WTC11 (cell line): Measurements from ENCODE around the gene USH2A. TPM values are rescaled to one million over a fixed set of nuclear protein-coding genes. Genes with fewer than 3 reads are reported as not detected.
"Not testable (repeated sequence)": the region's sequence is repeated elsewhere in the genome, so short reads cannot be mapped to it uniquely, and the experiment has no call there.

Experiments used
- ATAC-seq: fragments of 200-7000 bp; cut with Tn5 transposase; 2 replicates; pipeline ENCODE4 v1.10.0; 2021; ENCODE audit warnings: mild to moderate bottlenecking, moderate library complexity
- CTCF ChIA-PET: fragments of 300-600 bp; sonication (Branson Sonifier 250); formaldehyde crosslinking; loops from one replicate; lab custom pipeline; 2021; ENCODE audit warnings: antibody characterized with exemption; lab: Charles Lee
- POLR2A ChIA-PET: fragments of 350-600 bp; sonication (Branson Sonifier 250); formaldehyde crosslinking; loops from one replicate; lab custom pipeline; 2021; ENCODE audit warnings: antibody characterized with exemption; lab: Charles Lee
- DNase-seq: peaks from one replicate; pipeline ENCODE4 v3.0.0; 2021; ENCODE audit warnings: low spot score
- H3K27ac Mint-ChIP-seq: 2 replicates; pipeline ENCODE4 v1.8.0; 2021; ENCODE audit warnings: mixed read lengths
- H3K27me3 Mint-ChIP-seq: 2 replicates; pipeline ENCODE4 v1.8.0; 2021; ENCODE audit warnings: low read depth, mild to moderate bottlenecking, moderate library complexity, mixed read lengths
- H3K36me3 Mint-ChIP-seq: 2 replicates; pipeline ENCODE4 v1.8.0; 2021; ENCODE audit warnings: mixed read lengths
- H3K4me1 Mint-ChIP-seq: 2 replicates; pipeline ENCODE4 v1.8.0; 2022; ENCODE audit warnings: mixed read lengths
- H3K4me3 Mint-ChIP-seq: 2 replicates; pipeline ENCODE4 v1.8.0; 2021; ENCODE audit warnings: mild to moderate bottlenecking, moderate library complexity, mixed read lengths
- H3K9me3 Mint-ChIP-seq: 2 replicates; pipeline ENCODE4 v1.8.0; 2021; ENCODE audit warnings: mixed read lengths
- ATF3 ChIP-seq: sonication (generic); formaldehyde crosslinking; conservative IDR thresholded peaks from 2 replicates; pipeline ENCODE4 v1.8.1; 2022; ENCODE audit warnings: mild to moderate bottlenecking, missing genetic modification reagents
- CREM ChIP-seq: sonication (generic); formaldehyde crosslinking; IDR thresholded peaks from 2 replicates; pipeline ENCODE4 v1.8.1; 2022; ENCODE audit warnings: mild to moderate bottlenecking, missing genetic modification reagents, moderate library complexity
- E2F5 ChIP-seq: sonication (generic); formaldehyde crosslinking; IDR thresholded peaks from 2 replicates; pipeline ENCODE4 v1.8.1; 2022; ENCODE audit warnings: mild to moderate bottlenecking, moderate library complexity, missing genetic modification reagents
- ELF4 ChIP-seq: sonication (generic); formaldehyde crosslinking; IDR thresholded peaks from 2 replicates; pipeline ENCODE4 v1.8.1; 2022; ENCODE audit warnings: low read depth, mild to moderate bottlenecking, moderate library complexity, missing genetic modification reagents
- FOXK1 ChIP-seq: sonication (generic); formaldehyde crosslinking; IDR thresholded peaks from 2 replicates; pipeline ENCODE4 v1.8.0; 2022; ENCODE audit warnings: mild to moderate bottlenecking, moderate library complexity, missing genetic modification reagents
- GABPB1 ChIP-seq: sonication (generic); formaldehyde crosslinking; IDR thresholded peaks from 2 replicates; pipeline ENCODE4 v1.8.1; 2023; ENCODE audit warnings: mild to moderate bottlenecking, missing genetic modification reagents
- HMGXB4 ChIP-seq: sonication (generic); formaldehyde crosslinking; IDR thresholded peaks from 2 replicates; pipeline ENCODE4 v1.8.1; 2023; ENCODE audit warnings: mild to moderate bottlenecking, moderate library complexity, missing genetic modification reagents
- JAZF1 ChIP-seq: fragments of 250-450 bp; sonication (Bioruptor Pico); IDR thresholded peaks from 2 replicates; pipeline ENCODE4 v1.9.0; 2021; ENCODE audit warnings: moderate library complexity, mild to moderate bottlenecking, inconsistent platforms
- MYBL2 ChIP-seq: sonication (generic); formaldehyde crosslinking; IDR thresholded peaks from 2 replicates; pipeline ENCODE4 v1.8.1; 2023; ENCODE audit warnings: mild to moderate bottlenecking, moderate library complexity, missing genetic modification reagents
- TCF7 ChIP-seq: sonication (generic); formaldehyde crosslinking; IDR thresholded peaks from 2 replicates; pipeline ENCODE4 v1.8.0; 2022; ENCODE audit warnings: mild to moderate bottlenecking, low read depth, missing genetic modification reagents, moderate library complexity
- TP53 ChIP-seq: sonication (generic); formaldehyde crosslinking; IDR thresholded peaks from 2 replicates; pipeline ENCODE4 v1.8.1; 2023; ENCODE audit warnings: mild to moderate bottlenecking, missing genetic modification reagents
- USF1 ChIP-seq: sonication (generic); formaldehyde crosslinking; IDR thresholded peaks from 2 replicates; pipeline ENCODE4 v1.8.0; 2022; ENCODE audit warnings: mild to moderate bottlenecking, missing genetic modification reagents
- ZBTB21 ChIP-seq: sonication (generic); formaldehyde crosslinking; IDR thresholded peaks from 2 replicates; pipeline ENCODE4 v1.8.1; 2023; ENCODE audit warnings: mild to moderate bottlenecking, missing genetic modification reagents, borderline replicate concordance
- ZMAT4 ChIP-seq: fragments of 250-450 bp; sonication (Bioruptor Pico); IDR thresholded peaks from 2 replicates; pipeline ENCODE4 v1.9.0; 2021; ENCODE audit warnings: mild to moderate bottlenecking
- ZNF263 ChIP-seq: sonication (generic); formaldehyde crosslinking; IDR thresholded peaks from 2 replicates; pipeline ENCODE4 v1.8.1; 2022; ENCODE audit warnings: low read depth, mild to moderate bottlenecking, moderate library complexity, missing genetic modification reagents
- ZNF317 ChIP-seq: sonication (generic); formaldehyde crosslinking; IDR thresholded peaks from 2 replicates; pipeline ENCODE4 v1.8.1; 2023; ENCODE audit warnings: low read depth, mild to moderate bottlenecking, moderate library complexity, missing genetic modification reagents, borderline replicate concordance
- ZNF423 ChIP-seq: fragments of 250-450 bp; sonication (Bioruptor Pico); IDR thresholded peaks from 2 replicates; pipeline ENCODE4 v2.1.2; 2022; ENCODE audit warnings: mild to moderate bottlenecking, moderate library complexity
- ZNF512 ChIP-seq: sonication (generic); formaldehyde crosslinking; IDR thresholded peaks from 2 replicates; pipeline ENCODE4 v1.8.1; 2022; ENCODE audit warnings: missing genetic modification reagents, borderline replicate concordance
- ZSCAN18 ChIP-seq: fragments of 250-450 bp; sonication (Bioruptor Pico); IDR thresholded peaks from 2 replicates; pipeline ENCODE4 v2.1.2; 2022; ENCODE audit warnings: mild to moderate bottlenecking, moderate library complexity
- total RNA-seq: library from RNA; stranded (reverse); gene quantifications from 3 replicates; pipeline ENCODE4 v1.2.3, GENCODE V29; 2021

USH2A gene
- total RNA-seq, 1 experiment from 2014 or later, result 0.37 TPM

GRCh38 chr1:216015116-216015515 is 408.1 kb downstream of the USH2A start:
- Mint-ChIP-seq H3K4me1 (peaks cover 30% of the 10 kb centered on the region), H3K36me3 (peaks cover 7% of the 10 kb centered on the region), H3K27ac (0 out of 2 replicates have a peak overlapping the region, but pooled peaks have one; percentile 35), H3K27me3 (no peaks in the 10 kb centered on the region), H3K9me3 (no peaks in the 10 kb centered on the region), H3K4me3 (no peak overlapping the region)
- CTCF ChIA-PET, result no interaction called here
- no peak for ATAC-seq
- DNase-seq, result no peak
- POLR2A ChIA-PET, result no interaction called here
- TF ChIP-seq TP53 (CRISPR knock-in tag), result no peak

- peaks cover 7% of the 10 kb centered on the region for H3K9me3 Mint-ChIP-seq
- peak overlapping the region; percentile 89 for H3K27ac Mint-ChIP-seq
- DNase-seq (no peak), ATAC-seq (0 out of 2 replicates have a peak, but pooled peaks have one; percentile 20)
- H3K27me3 Mint-ChIP-seq, result no peaks in the 10 kb centered on the region; the same call in 1 of the 2 replicates
- H3K36me3 Mint-ChIP-seq, result peaks cover 14% of the 10 kb centered on the region
- ChIA-PET CTCF (interaction anchor here (1.0 kb wide), 1 partner anchor 207 kb away, joined by 3 read pairs; no protein-coding TSS in a partner anchor), POLR2A (no interaction called here)
- peak overlapping the region; percentile 13 for H3K4me3 Mint-ChIP-seq
- TF ChIP-seq ZBTB21 (CRISPR knock-in tag) (no peak), ZNF317 (CRISPR knock-in tag) (no peak), ZMAT4 (no peak), CREM (CRISPR knock-in tag) (no peak)
- peaks cover 30% of the 10 kb centered on the region for H3K4me1 Mint-ChIP-seq
These were observed 409.2 kb downstream of the USH2A start for GRCh38 chr1:216014086-216014485.

- Mint-ChIP-seq H3K36me3 (peaks cover 23% of the 10 kb centered on the region), H3K9me3 (peaks cover 16% of the 10 kb centered on the region), H3K4me1 (peaks cover 18% of the 10 kb centered on the region)
- H3K27me3 Mint-ChIP-seq, H3K4me3 Mint-ChIP-seq, DNase-seq, CTCF ChIA-PET, ATAC-seq, H3K27ac Mint-ChIP-seq, POLR2A ChIA-PET: not testable (repeated sequence)
These were observed 413.8 kb downstream of the USH2A start for GRCh38 chr1:216009456-216009855.

GRCh38 chr1:216005916-216006315 is 417.3 kb downstream of the USH2A start:
- ChIA-PET CTCF (no interaction called here), POLR2A (no interaction called here)
- H3K36me3 Mint-ChIP-seq, result peaks cover 19% of the 10 kb centered on the region
- no peaks in the 10 kb centered on the region; the same call in 1 of the 2 replicates for H3K27me3 Mint-ChIP-seq
- no peak overlapping the region for H3K4me3 Mint-ChIP-seq
- no peak for ATAC-seq
- peaks cover 6% of the 10 kb centered on the region for H3K4me1 Mint-ChIP-seq
- H3K9me3 Mint-ChIP-seq, result peaks cover 16% of the 10 kb centered on the region
- TF ChIP-seq GABPB1 (CRISPR knock-in tag), result no peak
- TF ChIP-seq ZSCAN18 (CRISPR knock-in tag), result no peak
- no peak for TF ChIP-seq TCF7 (CRISPR knock-in tag)
- TF ChIP-seq JAZF1 (CRISPR knock-in tag), result no peak
- TF ChIP-seq ZNF423 (CRISPR knock-in tag), result no peak
- TF ChIP-seq USF1 (CRISPR knock-in tag), result no peak
- no peak for TF ChIP-seq ZNF512
- TF ChIP-seq HMGXB4, result no peak
- TF ChIP-seq ZNF263, result no peak
- TF ChIP-seq E2F5 (CRISPR knock-in tag), result no peak
- no peak for TF ChIP-seq ZBTB21 (CRISPR knock-in tag)
- TF ChIP-seq MYBL2 (CRISPR knock-in tag), result no peak
- no peak for TF ChIP-seq ATF3 (CRISPR knock-in tag)
- TF ChIP-seq FOXK1, result no peak
- TF ChIP-seq ELF4 (CRISPR knock-in tag), result no peak
- DNase-seq, result no peak
- H3K27ac Mint-ChIP-seq, result no peak overlapping the region
